HG03025 (cell line): ENCODE data around the gene CNOT4.
"Not testable (repeated sequence)": the region's sequence is repeated elsewhere in the genome, so short reads cannot be mapped to it uniquely, and the experiment has no call there.

Experiments
- ATAC-seq: cut with Tn5 transposase; IDR thresholded peaks from one replicate; pipeline ENCODE4 v1.9.1; 2021; ENCODE audit warnings: mild to moderate bottlenecking, moderate library complexity; ENCODE audit not compliant: unreplicated experiment, low FRiP score

CNOT4 gene

DNA sequence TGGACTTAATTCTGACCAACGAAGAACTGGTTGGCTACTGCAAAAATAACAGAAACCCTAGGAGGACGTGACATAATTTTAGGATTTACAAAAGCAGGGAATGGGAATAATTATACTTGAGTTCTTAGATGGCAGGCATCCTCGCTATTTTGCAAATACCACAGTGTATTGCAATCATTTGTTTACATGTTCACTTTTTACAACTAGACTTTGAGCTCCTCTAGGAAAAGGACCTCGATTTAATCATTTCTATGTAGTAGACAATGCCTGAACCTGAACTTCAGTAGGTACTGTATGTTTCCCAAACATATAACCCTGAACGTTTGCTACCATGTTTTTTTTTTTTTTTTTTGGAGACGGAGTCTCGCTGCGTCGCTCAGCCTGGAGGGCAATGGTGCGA is 137.7 kb downstream of the CNOT4 start:
- ATAC-seq = no peak

DNA sequence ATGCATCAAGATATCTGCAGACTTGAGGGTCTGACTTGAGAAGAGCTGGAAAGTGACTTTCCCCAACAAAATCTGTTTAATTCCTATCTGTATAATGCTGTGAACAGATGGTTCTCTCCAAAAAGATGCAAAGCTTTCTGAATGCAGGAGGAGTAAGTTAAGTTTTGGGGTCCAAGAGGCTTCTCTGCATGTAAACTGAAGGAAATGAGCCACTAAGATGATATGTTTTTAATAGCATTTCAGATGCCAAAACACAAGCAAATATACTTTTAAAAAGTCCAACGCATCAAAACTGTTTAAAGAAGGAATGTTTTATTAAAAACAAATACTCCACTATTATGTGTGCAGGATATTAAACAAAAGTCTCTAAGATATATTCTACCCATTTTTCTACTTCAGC is 139.2 kb downstream of the CNOT4 start:
- ATAC-seq = no peak

DNA sequence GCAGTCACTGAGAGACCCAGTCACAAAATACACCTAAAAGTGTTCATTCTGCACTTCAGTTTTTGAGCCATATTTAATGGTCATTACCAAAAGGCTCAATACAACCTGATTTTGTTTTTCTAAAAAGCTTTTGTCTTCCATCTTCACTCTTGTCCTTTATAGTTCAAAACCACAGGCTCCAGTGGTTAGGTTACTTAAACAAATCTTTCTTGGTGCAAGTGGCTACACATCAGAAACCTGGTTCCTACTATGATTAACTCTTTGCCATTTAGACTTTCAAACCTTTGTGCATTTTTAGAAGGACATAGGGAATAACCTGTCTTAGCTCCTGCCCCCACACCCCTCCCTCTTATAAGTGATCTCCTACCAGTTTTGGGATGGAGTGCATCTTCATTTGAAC is 140.5 kb downstream of the CNOT4 start:
- no peak for ATAC-seq

DNA sequence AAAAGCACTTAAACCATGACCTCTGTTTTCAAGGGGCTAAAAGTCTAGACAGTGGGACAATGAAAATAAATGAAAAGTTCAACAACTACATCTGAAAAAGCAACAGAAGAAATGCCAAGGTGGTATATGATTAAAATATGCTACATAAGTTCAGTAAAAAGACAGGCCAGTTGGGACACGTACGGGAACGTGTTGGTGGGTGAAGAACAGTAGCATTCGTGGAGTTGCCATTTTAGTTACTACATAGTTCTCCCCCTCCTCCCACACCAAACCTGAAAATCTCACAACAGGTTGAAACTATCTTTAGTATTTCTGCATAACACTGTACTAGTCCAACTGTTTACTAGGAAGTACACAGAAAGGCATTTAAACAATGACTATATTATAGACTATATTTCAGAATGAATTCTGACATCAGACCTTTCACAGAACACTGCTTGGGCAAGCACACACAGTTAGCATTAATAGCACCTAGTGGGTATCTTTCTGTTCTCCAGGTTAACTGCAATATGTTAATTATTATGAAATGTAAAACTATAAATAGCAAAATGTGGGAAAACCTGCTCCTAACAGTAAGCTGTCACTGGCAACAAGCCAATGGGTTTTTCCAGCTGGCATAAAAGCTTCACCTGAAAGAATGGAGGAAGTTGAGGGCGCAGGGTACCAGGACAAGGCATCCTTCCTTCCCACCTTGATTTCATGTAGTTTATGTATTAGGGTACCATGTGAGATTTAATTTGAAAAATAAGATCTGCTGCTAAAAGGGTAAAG is 141.3 kb downstream of the CNOT4 start:
- no peak for ATAC-seq

DNA sequence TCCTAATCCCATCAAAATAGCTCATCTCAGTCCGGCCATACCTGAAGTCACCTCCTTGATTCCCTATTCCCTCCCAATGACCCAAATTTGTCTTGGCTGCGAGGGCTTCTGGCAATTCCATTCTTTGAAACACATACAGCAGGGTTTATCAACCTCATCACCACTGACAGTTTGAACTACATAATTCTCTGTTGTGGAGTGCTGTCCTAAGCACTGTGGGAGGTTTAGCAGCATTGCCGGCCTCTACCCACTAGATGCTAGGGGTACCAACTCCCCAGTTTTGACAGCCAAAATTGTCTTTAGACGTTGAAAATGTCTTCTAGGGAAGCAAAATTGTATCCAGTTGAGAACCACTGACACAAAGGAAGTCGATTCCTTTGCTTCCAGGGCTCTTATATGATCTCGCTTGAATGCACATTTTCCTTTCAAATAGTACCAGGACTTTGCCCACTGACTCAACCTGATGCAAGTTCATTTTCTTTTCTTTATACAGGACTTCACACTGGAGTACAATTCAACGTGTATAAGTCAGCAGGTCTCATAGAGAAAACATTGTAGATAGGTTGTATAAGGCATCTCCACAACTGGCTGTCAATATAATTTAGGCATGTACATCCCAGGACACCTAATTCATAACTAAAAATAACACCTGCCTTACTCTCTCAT is 142.9 kb downstream of the CNOT4 start:
- ATAC-seq = no peak

DNA sequence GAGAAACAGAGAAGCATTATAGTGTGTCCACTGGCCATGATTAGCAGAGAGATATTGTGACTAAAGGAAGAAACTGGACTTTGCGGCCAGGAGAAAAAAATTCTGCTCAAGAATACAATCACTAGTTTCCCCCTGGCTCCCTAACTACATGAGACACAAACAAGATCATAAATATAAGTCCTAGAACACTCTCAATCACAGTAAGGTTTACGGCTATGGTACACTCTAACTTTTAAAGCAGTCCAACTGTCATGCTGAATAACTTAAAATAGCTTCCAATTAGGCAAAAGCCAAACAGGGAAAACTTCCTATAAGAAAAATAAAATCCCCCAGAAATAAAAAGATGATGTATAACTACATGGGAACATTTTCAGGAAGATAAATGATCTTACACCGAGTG is 144.2 kb downstream of the CNOT4 start:
- no peak for ATAC-seq

DNA sequence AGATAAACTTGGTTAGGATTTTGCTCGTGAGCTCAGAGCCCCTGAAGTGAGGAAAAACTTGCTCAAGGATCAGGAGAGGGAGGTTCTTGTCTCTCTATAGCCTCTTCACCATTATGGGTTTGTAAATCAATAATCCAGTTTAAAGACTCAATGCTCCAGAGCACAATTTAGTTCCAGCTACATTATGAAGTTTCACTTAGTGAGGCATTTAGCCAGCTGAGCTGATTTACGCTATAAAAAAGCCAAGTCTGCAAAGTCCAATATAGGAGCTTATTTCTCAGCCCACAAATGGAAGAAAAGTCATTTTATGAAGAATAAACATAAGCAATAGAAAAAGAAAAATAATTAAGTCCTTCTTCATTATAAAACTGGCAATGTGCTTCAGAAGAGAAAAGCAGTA is 145.7 kb downstream of the CNOT4 start:
- ATAC-seq = no peak

DNA sequence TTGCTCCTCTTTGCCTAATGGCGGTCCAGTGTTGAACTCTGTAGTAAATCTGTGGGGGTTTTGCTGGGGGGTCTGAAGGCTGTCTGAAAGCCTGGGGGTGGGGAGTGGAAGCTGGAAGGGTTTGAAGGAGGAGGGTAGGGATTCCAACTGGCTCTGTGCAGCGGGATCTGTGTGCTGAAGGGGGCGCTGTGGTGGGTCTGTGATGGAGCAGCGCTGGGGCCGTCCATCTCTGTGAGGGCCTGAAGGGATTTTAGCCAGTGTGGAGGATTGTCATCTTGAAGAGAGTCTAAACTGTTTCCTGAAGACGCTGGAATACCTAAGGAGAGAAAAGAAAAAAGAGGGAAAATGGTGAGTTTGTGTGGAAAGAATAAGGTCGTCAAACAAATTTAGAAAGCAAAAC is 147.0 kb downstream of the CNOT4 start:
- no peak for ATAC-seq

DNA sequence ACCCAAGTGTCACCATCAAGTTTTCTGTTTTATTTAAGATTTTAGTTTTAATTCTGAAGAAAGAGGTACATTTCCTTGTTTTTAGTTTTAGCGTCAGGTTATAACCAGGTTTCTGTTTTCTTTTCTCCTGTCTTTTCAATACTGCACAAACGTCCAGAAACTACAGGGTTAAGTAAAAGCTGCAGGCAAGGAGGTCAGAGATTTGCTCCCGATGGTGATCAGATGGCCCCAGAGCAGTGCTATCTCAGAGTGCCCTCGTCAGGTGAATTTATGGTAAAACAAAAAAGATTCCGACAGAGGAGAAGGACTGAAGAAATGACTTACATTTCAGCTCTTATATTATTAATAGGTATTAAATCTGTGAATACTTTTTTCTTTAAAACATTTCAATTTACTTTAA is 148.1 kb downstream of the CNOT4 start:
- no peak for ATAC-seq

DNA sequence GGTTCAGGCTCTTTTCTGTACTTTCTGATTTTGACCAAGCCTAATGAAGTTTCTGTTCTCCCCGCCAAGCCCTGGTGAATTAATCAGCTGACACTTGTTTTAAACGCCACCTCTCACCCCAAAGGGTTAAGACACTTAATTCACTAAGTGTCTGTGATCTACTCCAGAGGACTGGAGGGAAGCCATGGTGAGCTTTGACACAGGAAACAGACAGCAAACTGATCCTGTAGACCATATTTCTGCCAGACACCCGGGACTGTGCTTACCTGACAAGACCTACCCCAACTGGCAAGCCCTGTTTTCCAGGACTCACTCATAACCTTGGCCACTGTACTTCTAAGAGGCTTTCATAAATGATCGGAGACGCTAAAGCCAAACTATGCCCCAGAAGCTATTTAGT is 150.3 kb downstream of the CNOT4 start:
- ATAC-seq = no peak

DNA sequence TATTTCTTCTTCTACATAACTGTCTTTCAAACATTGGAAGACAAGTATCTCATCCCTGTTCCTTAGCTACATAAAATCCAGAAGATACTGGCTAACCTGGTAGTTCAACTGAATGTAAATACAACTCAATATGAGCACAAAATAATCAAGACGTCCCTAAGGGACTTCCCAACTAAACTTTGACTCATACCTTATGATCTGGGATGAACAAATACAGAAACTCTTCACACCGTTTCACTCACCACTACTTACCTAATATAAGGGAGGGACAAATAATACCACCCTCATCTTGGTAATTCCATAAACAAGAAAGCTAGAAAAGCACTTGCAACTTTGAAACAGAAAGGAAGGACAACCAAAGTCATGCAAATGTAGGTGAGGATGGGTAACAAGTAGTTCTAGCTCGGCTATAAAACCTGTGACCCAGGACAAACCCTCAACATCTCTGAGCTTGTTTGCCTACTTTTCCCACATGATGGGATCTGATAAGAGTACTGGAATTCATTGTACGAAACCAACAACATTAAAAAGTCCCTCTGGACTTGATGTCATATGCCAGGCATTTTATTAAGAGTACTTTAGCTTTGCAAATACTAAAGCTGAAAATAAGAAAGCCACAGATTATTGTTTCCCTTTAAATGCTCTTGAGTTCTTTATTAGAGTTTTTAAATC is 154.4 kb downstream of the CNOT4 start:
- no peak for ATAC-seq

DNA sequence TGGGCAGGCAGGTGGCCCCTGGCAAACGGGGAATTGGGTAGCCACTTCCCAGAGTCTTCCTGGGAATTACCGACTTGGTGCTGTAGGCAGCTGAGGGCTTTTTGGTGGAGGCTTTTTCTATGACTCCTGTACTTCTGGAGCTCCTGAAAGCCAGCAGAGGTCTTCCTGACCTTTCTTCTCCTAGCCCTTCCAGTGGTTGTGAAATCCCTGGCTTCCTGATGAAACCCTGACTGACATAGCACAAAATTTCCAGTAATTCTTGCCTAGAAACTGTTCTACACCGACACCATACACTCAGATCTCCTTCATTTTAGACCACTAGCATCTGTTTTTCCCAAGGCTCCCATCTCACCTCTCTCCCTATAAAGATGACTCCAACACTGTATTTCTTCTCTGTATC is 156.1 kb downstream of the CNOT4 start:
- no peak for ATAC-seq

DNA sequence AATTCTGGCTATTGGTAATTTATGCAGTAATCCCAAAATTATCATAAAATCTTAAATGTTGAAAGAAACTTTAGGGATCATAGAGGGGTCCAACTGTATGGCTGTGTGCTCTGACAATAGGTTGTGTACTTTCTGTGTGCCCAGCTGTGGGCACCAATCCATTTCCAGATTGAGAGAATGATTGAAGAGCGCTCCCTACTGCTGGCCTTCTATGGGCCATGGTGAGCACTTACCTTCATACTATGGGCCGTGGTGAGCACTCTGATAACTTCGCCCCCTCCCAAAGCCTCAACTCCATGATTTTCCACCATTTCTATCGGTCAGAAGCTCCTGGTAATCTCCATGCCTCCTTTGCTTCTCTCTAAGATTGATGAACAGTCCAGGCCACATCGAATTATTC is 157.6 kb downstream of the CNOT4 start:
- ATAC-seq = no peak

DNA sequence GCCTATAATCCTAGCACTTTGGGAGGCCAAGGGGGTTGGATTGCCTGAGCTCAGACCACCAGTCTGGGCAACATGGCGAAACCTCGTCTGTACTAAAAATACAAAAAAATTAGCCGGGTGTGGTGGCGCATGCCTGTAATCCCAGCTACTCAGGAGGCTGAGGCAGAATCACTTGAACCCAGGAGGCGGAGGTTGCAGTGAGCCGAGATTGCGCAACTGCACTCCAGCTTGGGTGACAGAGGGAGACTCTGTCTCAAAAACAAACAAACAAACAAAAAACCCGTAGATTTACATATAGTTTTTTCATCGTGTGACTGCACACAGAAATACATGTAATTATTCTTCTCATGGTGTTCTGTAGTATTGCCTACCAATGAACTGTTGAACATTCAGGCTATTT is 158.8 kb downstream of the CNOT4 start:
- not testable (repeated sequence) for ATAC-seq

DNA sequence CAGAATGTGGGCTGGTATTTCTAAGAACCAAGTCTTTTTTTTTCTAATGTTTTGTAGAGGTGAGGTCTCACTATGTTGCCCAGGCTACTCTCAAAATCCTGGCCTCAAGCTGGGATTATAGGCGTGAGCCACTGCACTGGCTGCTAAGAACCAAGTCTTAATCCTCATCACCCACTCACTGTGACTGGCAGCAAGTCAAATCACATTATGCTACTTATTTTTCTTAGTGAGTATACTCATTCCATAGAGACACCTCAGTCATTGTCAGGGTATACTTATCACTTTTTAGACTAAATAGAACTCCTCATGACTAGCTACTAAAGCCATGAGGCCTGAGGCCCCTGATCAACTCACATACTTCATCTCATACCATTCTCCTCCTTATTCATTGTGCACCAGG is 160.2 kb downstream of the CNOT4 start:
- no peak for ATAC-seq

DNA sequence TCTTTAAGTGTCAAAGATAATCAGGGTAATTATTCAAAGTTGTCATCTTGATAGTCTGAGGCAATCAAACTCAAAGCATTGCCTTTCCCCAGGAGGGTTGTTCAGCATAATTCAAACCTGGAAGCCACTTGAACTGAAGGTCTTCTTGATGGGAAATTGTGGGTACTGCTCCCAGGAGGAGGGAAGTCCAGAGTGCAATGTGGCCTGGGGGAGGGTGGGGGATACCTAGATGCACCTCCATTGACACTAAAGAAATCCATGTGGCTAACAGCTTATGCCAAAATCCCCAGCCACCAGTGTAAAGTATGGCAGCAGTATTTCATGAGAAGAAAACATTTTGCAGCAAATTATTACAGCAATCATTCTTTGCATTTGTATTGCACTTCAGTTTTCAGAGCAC is 161.4 kb downstream of the CNOT4 start:
- no peak for ATAC-seq

DNA sequence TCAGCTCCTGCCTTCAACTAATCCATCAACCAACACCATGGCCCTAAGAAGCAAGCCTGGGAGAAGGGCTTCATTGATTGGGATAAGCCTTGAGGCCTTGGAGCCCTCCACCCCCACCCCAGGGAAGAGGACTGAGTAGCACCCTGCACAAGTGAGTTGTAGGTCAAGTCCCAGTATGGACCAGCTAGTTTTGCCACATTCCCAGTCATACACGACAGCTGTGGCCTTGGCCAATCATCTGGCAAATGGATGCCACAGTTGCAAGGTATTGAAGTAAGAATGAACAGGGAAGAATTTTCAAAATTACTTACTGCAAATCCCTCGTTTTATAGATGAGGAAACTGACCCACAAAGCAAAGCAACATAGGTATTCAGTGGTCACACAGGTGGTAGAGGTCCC is 166.5 kb downstream of the CNOT4 start:
- no peak for ATAC-seq

DNA sequence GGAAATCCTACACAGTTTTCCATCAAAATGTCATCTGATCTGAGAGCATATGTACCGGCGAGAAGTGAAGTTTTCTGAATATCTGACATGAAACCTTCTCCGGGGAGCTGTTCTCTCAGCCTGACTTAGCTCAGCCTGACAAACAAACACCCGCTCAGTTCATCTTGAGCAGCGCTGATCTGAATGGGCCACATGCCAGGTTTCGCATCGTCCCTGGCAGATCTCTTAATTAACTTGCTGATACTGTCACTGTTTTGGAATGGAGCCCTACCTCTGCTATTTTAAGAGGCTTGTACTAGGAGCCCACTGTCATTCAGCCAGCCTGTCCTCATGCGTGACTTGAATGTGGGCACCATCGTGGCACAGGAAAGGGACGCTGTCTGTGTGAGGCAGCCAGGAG is 167.0 kb downstream of the CNOT4 start:
- no peak for ATAC-seq

DNA sequence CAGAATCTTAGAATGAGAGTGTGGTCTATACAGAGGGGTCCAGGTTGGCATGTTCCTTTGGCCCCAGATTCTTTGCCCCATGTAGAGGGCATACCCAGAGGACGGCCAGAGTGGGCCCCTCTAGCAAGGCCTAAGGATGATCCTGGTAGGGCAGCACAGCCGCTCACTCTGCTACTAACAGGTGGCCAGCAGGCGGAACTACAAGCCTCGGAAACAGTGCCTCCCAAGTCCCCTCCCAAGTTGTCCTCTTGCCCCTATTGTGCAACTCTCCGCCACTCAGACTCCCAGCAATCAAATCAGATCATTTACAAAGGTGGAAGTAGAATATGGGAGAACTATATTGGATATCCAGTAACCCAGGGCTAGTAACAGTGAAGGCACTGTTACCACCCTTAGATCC is 168.9 kb downstream of the CNOT4 start:
- no peak for ATAC-seq

DNA sequence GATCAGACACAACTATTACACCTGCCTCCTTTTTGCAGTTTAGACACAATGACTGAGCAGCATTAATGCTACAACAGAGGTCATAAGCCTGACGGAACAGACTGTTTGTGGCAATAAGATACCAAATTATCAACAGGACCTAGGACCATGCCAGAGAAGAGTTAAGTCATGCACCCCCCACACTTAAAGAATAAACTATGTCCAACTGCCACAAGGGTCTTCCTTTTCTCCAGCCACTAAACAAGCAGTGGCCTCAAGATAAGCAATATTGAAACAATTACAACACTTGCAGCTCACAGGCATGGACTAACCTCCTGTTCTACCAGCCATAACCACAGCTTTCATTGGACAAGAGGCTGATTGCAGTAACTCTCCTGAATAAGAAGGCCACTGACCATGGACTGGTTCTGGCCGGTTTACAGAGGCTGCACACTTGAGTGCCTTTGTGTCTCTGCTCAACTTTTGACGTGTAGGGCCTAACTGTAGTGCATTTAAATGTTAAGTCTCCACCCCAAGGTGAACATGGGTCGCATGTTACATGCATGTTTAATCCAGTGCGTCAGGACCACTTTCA is 171.8 kb downstream of the CNOT4 start:
- no peak for ATAC-seq

DNA sequence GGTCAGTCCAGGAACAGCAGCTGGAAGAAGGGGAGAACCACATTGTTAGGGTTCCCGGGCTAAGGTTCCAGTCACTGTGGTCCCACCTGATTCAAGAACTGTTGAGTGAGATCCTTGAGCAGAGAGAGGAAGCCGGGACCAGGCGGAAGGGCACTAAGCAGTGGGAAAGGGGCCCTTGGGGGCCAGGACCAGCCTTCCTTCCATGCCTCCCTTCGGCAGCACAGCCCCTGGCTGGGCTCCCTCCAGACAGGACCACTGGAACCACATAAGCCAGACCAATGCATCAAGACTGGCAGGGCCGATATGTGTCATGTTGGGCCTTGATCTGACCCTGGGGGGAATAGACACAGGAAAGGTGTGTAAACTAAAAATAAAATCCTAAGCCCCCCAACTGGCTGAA is 172.4 kb downstream of the CNOT4 start:
- ATAC-seq = no peak
